Thoracic aorta (tissue), 2 donors: Measurements from ENCODE around the gene LAMTOR5. TPM values are rescaled to one million over a fixed set of nuclear protein-coding genes. Genes with fewer than 3 reads are reported as not detected.
"Not testable (repeated sequence)": the region's sequence is repeated elsewhere in the genome, so short reads cannot be mapped to it uniquely, and the experiment has no call there.

Experiments
- ATAC-seq: fragments of 150-250 bp; one replicate; pipeline ENCODE4 v1.8.0; 2017; ENCODE audit warnings: low read depth; ENCODE audit not compliant: insufficient number of reproducible peaks, low FRiP score
- DNase-seq: peaks from one replicate; pipeline ENCODE4 v3.0.0-alpha.2; 2020; ENCODE audit warnings: low spot score
- H3K27ac ChIP-seq, 2 donors: fragments of 200-600 bp; sonication (generic); 1 replicate in 1 of 2; 2 replicates in 1 of 2; pipeline ENCODE4 v1.5.1; 2016; ENCODE audit warnings: mild to moderate bottlenecking in 2 of 2, moderate library complexity in 2 of 2
- H3K27me3 ChIP-seq: fragments of 200-600 bp; sonication (generic); replicated peaks from 2 replicates; pipeline ENCODE4 v1.6.0; 2016; ENCODE audit warnings: mild to moderate bottlenecking; ENCODE audit not compliant: insufficient read depth
- H3K36me3 ChIP-seq: fragments of 200-600 bp; sonication (generic); one replicate; pipeline ENCODE4 v1.5.1; 2016
- H3K4me1 ChIP-seq, 2 donors: fragments of 200-600 bp; sonication (generic); 1 replicate in 1 of 2; 2 replicates in 1 of 2; pipeline versions ENCODE4 v1.5.1 to v1.6.0; 2016; ENCODE audit warnings: low read depth in 2 of 2, mild to moderate bottlenecking in 1 of 2; ENCODE audit not compliant: control insufficient read depth in 1 of 2
- H3K4me3 ChIP-seq: fragments of 200-600 bp; sonication (generic); 2 replicates; pipeline ENCODE4 v1.5.1; 2016; ENCODE audit warnings: mild to moderate bottlenecking
- H3K9me3 ChIP-seq: fragments of 200-600 bp; sonication (generic); 2 replicates; pipeline ENCODE4 v1.5.1; 2016
- total RNA-seq, 2 donors: library from RNA; depleted of rRNA; stranded (reverse); fragments of >200 nt; gene quantifications; one replicate each; pipeline versions ENCODE4 v1.1.0 to v1.2.3, GENCODE V29; 2016
- TF ChIP-seq, protein P1 (sequence below): fragments of 200-600 bp; sonication (generic); IDR thresholded peaks from one replicate; pipeline ENCODE4 v1.5.1; 2019; ENCODE audit warnings: antibody characterized with exemption

LAMTOR5 gene
- total RNA-seq, 2 donors from 2014 or later = 76.6 to 95.2 TPM

DNA sequence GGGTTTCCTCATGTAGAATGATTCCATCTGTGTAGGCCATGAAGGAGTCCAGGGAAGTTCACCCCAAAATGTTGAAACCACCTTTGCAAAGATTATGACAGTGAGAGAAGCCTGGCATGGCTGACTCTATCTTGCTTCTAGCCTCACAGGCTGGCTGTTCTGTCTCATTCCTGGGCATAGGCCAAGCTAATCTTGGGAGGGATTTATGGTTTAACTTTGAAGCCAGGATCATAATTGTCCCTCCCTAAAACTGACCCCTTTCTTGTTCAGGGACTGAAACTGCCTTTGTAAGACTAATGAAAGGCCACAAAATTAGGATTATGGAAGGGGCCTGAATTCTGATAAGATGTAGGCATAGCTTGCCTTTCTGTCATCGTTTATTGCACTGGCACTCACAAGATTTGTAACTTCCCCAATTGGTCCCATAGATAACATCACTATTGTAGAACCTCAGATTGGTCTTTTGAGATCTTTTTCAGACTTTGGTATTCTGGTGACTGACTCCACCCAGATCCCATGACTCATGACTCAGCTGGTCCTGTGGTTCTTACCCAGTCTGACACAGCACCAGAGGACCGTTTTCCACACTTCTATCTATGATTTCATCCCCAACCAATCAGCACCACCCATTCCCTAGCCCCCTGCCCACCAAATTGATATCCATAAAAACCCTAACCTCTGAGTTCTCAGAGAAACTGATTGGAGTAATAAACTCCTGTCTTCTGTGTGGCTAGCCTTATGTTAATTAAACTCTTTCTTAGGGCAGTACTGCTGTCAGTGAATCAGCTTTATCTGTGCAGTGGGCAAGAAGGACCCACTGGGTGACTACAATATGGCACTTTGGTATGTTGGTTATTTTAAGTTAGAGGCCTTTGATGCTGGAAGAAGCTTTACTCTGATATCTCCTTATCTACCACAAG lies 13.6 kb upstream of the LAMTOR5 start:
- Histone ChIP-seq H3K4me1 (peaks cover 0 to 15% of the 10 kb centered on the region in 2 donors), H3K4me3 (no peak overlapping the region), H3K27me3 (no peaks in the 10 kb centered on the region), H3K9me3 (no peaks in the 10 kb centered on the region), H3K27ac (no peak overlapping the region), H3K36me3 (no peaks in the 10 kb centered on the region)
- ATAC-seq (no peak), DNase-seq (no peak)
- TF ChIP-seq, protein P1, sequence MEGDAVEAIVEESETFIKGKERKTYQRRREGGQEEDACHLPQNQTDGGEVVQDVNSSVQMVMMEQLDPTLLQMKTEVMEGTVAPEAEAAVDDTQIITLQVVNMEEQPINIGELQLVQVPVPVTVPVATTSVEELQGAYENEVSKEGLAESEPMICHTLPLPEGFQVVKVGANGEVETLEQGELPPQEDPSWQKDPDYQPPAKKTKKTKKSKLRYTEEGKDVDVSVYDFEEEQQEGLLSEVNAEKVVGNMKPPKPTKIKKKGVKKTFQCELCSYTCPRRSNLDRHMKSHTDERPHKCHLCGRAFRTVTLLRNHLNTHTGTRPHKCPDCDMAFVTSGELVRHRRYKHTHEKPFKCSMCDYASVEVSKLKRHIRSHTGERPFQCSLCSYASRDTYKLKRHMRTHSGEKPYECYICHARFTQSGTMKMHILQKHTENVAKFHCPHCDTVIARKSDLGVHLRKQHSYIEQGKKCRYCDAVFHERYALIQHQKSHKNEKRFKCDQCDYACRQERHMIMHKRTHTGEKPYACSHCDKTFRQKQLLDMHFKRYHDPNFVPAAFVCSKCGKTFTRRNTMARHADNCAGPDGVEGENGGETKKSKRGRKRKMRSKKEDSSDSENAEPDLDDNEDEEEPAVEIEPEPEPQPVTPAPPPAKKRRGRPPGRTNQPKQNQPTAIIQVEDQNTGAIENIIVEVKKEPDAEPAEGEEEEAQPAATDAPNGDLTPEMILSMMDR = no peak

DNA sequence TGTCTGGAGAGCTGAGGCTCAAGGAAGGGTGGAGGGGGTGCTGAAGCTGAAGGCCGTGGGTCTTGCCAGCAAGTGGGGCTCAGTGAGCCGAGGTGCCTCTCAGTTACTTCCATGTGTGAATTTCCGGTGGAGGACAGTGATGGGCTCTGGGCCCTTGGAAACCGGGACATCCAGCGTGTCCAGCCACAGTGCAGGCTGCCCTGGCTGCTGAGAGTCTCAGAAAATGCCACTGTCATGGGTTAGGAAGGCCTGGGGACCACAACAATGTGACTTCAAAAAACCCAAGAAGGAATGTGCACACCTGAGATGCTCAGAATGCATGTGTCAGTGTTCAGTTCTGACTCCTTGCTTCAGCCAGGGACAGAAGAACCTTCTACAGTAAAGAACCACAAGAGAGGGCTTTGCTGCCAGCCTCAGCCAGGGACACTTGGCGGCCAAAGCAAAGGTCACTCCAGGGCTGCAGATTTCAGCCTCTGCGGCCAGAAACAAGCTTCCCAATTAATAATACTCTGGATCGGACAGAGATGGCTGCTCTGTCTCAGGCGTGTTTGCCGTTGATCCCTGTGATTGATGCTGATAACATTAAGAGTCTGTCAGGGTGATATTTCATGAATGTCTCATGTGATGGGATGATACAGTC lies 12.6 kb upstream of the LAMTOR5 start:
- Histone ChIP-seq H3K4me1 (peaks cover 0 to 5% of the 10 kb centered on the region in 2 donors), H3K4me3 (no peak overlapping the region), H3K9me3 (no peaks in the 10 kb centered on the region), H3K36me3 (no peaks in the 10 kb centered on the region), H3K27ac (no peak overlapping the region), H3K27me3 (no peaks in the 10 kb centered on the region)
- TF ChIP-seq, protein P1 = no peak
- ATAC-seq (no peak), DNase-seq (no peak)

DNA sequence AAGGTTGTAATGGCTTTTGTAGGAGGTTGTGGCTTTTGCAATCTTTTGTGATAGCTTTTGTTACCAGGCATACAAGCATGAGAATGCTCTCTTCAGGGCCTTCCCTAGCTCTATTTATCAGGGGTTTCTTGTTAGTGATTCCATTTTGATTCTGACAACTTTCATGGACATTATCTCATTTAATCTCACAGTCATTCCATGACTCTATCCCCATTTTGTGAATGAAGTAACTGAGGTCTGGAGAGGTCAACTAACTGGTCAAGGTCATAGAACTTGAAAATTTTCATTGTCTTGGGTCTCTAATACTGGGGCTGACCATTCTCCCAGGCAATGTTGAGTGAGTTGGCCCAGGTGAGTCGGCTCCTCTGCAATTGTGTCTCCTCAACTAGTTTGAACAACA lies 11.2 kb upstream of the LAMTOR5 start:
- Histone ChIP-seq H3K4me1 (no peaks in the 10 kb centered on the region), H3K27me3 (no peaks in the 10 kb centered on the region), H3K4me3 (no peak overlapping the region), H3K36me3 (no peaks in the 10 kb centered on the region), H3K27ac (no peak overlapping the region), H3K9me3 (no peaks in the 10 kb centered on the region)
- TF ChIP-seq, protein P1 = no peak
- no peak for ATAC-seq
- no peak for DNase-seq

DNA sequence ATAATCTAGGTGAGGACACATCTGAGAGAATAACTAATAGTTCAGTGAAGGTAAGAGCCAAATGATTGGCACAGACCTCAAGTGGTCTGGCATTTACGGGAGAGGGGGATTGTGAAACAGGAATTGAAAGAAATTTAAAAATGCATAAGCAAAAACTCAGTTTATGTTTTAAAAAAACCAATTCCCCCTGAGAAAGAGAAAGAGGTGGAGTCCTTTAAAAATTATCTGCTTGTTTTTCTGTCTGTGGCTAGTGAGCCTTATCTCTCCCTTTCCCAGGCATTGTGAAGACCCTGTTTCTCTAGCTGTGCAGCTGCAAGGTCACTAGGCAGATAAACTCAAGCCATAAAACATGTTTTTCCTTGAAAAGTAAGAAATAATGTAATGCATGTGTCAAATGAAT lies 5.6 kb upstream of the LAMTOR5 start:
- H3K27ac ChIP-seq, H3K27me3 ChIP-seq, H3K9me3 ChIP-seq, ATAC-seq, H3K36me3 ChIP-seq, H3K4me3 ChIP-seq, H3K4me1 ChIP-seq, DNase-seq: not testable (repeated sequence)

DNA sequence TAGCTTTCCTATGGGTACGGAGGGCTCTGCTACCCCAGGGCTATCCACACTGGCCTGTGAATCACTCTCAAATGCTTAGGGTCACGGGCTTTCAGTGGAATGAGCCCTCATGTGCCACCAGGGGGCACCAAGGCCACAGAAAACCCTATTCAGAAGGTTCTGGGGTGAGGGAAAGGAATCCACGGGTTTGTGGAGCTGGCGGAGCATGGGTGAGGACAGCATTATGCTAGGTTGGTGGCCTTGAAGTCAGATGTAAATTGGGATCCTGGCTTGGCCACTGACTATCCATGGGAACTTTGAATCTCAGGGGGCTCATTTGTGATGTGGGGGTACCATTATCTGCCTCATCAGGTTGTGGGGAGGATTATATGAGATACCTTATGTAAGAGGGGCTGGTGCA lies 5.1 kb upstream of the LAMTOR5 start:
- no peaks in the 10 kb centered on the region for H3K36me3 ChIP-seq
- H3K27ac ChIP-seq = no peak overlapping the region
- H3K4me1 ChIP-seq = peaks cover 0 to 11% of the 10 kb centered on the region in 2 donors
- TF ChIP-seq, protein P1 = peak; percentile 65
- H3K27me3 ChIP-seq = no peaks in the 10 kb centered on the region
- H3K9me3 ChIP-seq = no peaks in the 10 kb centered on the region
- DNase-seq (no peak), ATAC-seq (no peak)
- no peak overlapping the region for H3K4me3 ChIP-seq
